HepG2 (cell line): ENCODE data around the gene GRM4. TPM values are rescaled to one million over a fixed set of nuclear protein-coding genes. Genes with fewer than 3 reads are reported as not detected.

Experiments used
- ATAC-seq: fragments of 200-7000 bp; cut with Tn5 transposase; 3 replicates; pipeline ENCODE4 v1.9.1; 2020; ENCODE audit warnings: mild to moderate bottlenecking, moderate library complexity
- BruUV-seq: library from RNA; stranded (reverse); fragments of 400-500 nt; replicated peaks from 2 replicates; lab custom pipeline; 2021; lab: Mats Ljungman, UMichigan
- CTCF ChIA-PET: fragments of 300-600 bp; formaldehyde crosslinking; extraction: SDS; loops from one replicate; lab custom pipeline; 2021; ENCODE audit warnings: low total read pairs, inconsistent platforms, low intra/inter-chr PET ratio; lab: Yijun Ruan, JAX
- POLR2A ChIA-PET: fragments of 350-600 bp; sonication (Branson Sonifier 250); formaldehyde crosslinking; loops from one replicate; lab custom pipeline; 2020; ENCODE audit warnings: antibody characterized with exemption, inconsistent platforms; lab: Yijun Ruan, JAX
- DNase-seq: peaks from one replicate; pipeline ENCODE4 v3.0.0-alpha.2; 2015; ENCODE audit warnings: low spot score
- FAIRE-seq: peaks from 3 replicates; lab custom pipeline; 2011; peaks lifted over from hg19 to GRCh38; lab: Jason Lieb, UNC
- H2AFZ ChIP-seq: one replicate; pipeline ENCODE4 v1.6.1; 2011; ENCODE audit warnings: low read length, inconsistent platforms
- H3K27ac ChIP-seq: fragments of 300-600 bp; 3 replicates; pipeline ENCODE4 v1.8.0; 2011; ENCODE audit warnings: mixed run types, mild to moderate bottlenecking, mixed read lengths, low read length, inconsistent platforms; ENCODE audit not compliant: insufficient read depth; ENCODE audit errors: extremely low read length
- H3K27me3 ChIP-seq, 2 experiments: fragments of 200-600 bp in 1 of 2; 2 replicates in 1 of 2; 3 replicates in 1 of 2; pipeline versions ENCODE4 v1.6.0 to v1.8.0; 2011; ENCODE audit warnings: low read length in 2 of 2, mild to moderate bottlenecking in 2 of 2, moderate library complexity in 2 of 2, inconsistent platforms in 1 of 2; ENCODE audit not compliant: insufficient read depth in 2 of 2, control insufficient read depth in 1 of 2
- H3K36me3 ChIP-seq, 2 experiments: fragments of 200-600 bp in 1 of 2; replicated peaks in 1 of 2; 2 replicates in 1 of 2; 3 replicates in 1 of 2; pipeline versions ENCODE4 v1.5.1 to v1.8.0; 2011; ENCODE audit warnings: low read length in 2 of 2, inconsistent platforms in 1 of 2; ENCODE audit not compliant: insufficient read depth in 2 of 2, control insufficient read depth in 1 of 2
- H3K4me1 ChIP-seq: 2 replicates; pipeline ENCODE4 v1.5.1; 2012; ENCODE audit warnings: low read length, inconsistent platforms; ENCODE audit not compliant: insufficient read depth
- H3K4me2 ChIP-seq: 2 replicates; pipeline ENCODE4 v1.6.0; 2011; ENCODE audit warnings: low read depth, low read length, inconsistent platforms
- H3K4me3 ChIP-seq, 3 experiments: fragments of 200-600 bp in 1 of 3; sonication (generic), shearing (Covaris generic) in 1 of 3; replicated peaks in 1 of 3; 2 replicates each; pipeline ENCODE4 v1.5.1; 2011 to 2016; ENCODE audit warnings: low read length in 3 of 3, inconsistent platforms in 2 of 3, low read depth in 2 of 3, mild to moderate bottlenecking in 2 of 3, control low read depth in 1 of 3, mixed read lengths in 1 of 3; ENCODE audit not compliant: insufficient read depth in 1 of 3
- H3K79me2 ChIP-seq: one replicate; pipeline ENCODE4 v1.6.1; 2011; ENCODE audit warnings: low read length, inconsistent platforms; ENCODE audit not compliant: insufficient read depth
- H3K9ac ChIP-seq: 2 replicates; pipeline ENCODE4 v1.6.0; 2011; ENCODE audit warnings: mild to moderate bottlenecking, low read depth, low read length, inconsistent platforms; ENCODE audit not compliant: insufficient read depth
- H3K9me3 ChIP-seq: 2 replicates; pipeline ENCODE4 v1.5.1; 2012; ENCODE audit warnings: mild to moderate bottlenecking, low read length
- H4K20me1 ChIP-seq: 2 replicates; pipeline ENCODE4 v1.6.0; 2011; ENCODE audit warnings: inconsistent platforms, mild to moderate bottlenecking, low read length, moderate library complexity; ENCODE audit not compliant: insufficient read depth
- ETV5 ChIP-seq: IDR thresholded peaks from 2 replicates; pipeline ENCODE4 v1.6.1; 2018; ENCODE audit warnings: missing biosample characterization, missing genetic modification reagents, inconsistent platforms, borderline replicate concordance
- ETV6 ChIP-seq: sonication (generic); formaldehyde crosslinking; conservative IDR thresholded peaks from 2 replicates; pipeline ENCODE4 v1.4.0; 2020; ENCODE audit warnings: missing genetic modification reagents
- HOXA3 ChIP-seq: sonication (generic); formaldehyde crosslinking; IDR thresholded peaks from 2 replicates; pipeline ENCODE4 v1.5.0; 2020; ENCODE audit warnings: missing genetic modification reagents
- MAFG ChIP-seq: sonication (generic); formaldehyde crosslinking; IDR thresholded peaks from 2 replicates; pipeline ENCODE4 v1.5.1; 2020; ENCODE audit warnings: mild to moderate bottlenecking, missing genetic modification reagents
- MEIS2 ChIP-seq: sonication (generic); formaldehyde crosslinking; IDR thresholded peaks from 2 replicates; pipeline ENCODE4 v1.9.0; 2021; ENCODE audit warnings: mild to moderate bottlenecking, missing genetic modification reagents
- POLR2AphosphoS5 ChIP-seq: IDR thresholded peaks from 2 replicates; pipeline ENCODE4 v1.6.1; 2012; ENCODE audit warnings: low read depth, low read length
- SIX4 ChIP-seq: sonication (generic); formaldehyde crosslinking; IDR thresholded peaks from 2 replicates; pipeline ENCODE4 v1.4.0; 2020; ENCODE audit warnings: missing genetic modification reagents
- ZBTB38 ChIP-seq: sonication (generic); formaldehyde crosslinking; IDR thresholded peaks from 2 replicates; pipeline ENCODE4 v1.5.1; 2020; ENCODE audit warnings: mild to moderate bottlenecking, missing genetic modification reagents
- ZNF12 ChIP-seq: sonication (generic); formaldehyde crosslinking; IDR thresholded peaks from 2 replicates; pipeline ENCODE4 v1.5.0; 2020; ENCODE audit warnings: missing genetic modification reagents
- ZNF766 ChIP-seq: sonication (generic); formaldehyde crosslinking; IDR thresholded peaks from 2 replicates; pipeline ENCODE4 v1.5.0; 2020; ENCODE audit warnings: missing genetic modification reagents, borderline replicate concordance
- ZNF790 ChIP-seq: sonication (generic); formaldehyde crosslinking; IDR thresholded peaks from 2 replicates; pipeline ENCODE4 v1.8.0; 2022; ENCODE audit warnings: missing genetic modification reagents, mild to moderate bottlenecking, borderline replicate concordance
- WGBS: methylation state at CpG from one replicate; pipeline ENCODE4 v1.1.6; 2017; ENCODE audit warnings: low lambda C conversion rate; 5-methylcytosine and 5-hydroxymethylcytosine counted together
- in situ Hi-C: cut with HindIII; loops from 2 replicates; pipeline ENCODE4 v1.10.0; 2017; ENCODE audit warnings: low pct_unique_long_range_greater_than_20kb; ENCODE audit not compliant: extremely low pct_ligation_motif_present
- intact Hi-C: fragments of 100-400 bp; cut with micrococcal nuclease; formaldehyde crosslinking; loops from one replicate; pipeline ENCODE4 v1.10.0; 2022; ENCODE audit not compliant: unreplicated experiment
- polyA plus RNA-seq, 8 experiments: library from polyadenylated mRNA; depleted of rRNA in 3 of 8; stranded (reverse) in 7 of 8; unstranded in 1 of 8; fragments of >200 nt; fragmentation: Illumina TruSeq in 4 of 8; extraction: Trizol in 4 of 8; gene quantifications; 2 replicates each; pipeline versions ENCODE4 v1.2.1 to v1.2.3, GENCODE V29; 2011 to 2016; ENCODE audit warnings: low read depth in 4 of 8, missing spikeins in 1 of 8, mixed read lengths in 1 of 8; ENCODE audit not compliant: insufficient read depth in 1 of 8
- total RNA-seq, 5 experiments: library from RNA; depleted of rRNA; stranded (reverse); fragments of >200 nt; fragmentation: Illumina TruSeq; extraction: Trizol; gene quantifications; 2 replicates each; pipeline ENCODE4 v1.2.3, GENCODE V29; 2016; ENCODE audit warnings: low read depth in 1 of 5
- TF ChIP-seq, protein P1 (sequence below): sonication (generic); formaldehyde crosslinking; IDR thresholded peaks from 2 replicates; pipeline ENCODE4 v1.8.0; 2022; ENCODE audit warnings: low read depth, missing genetic modification reagents

GRM4 gene
- total and polyA plus RNA-seq, 2 of the 13 experiments (the other 11 are each of a cell fraction or from before 2014, with no cell fraction given): not detected

DNA sequence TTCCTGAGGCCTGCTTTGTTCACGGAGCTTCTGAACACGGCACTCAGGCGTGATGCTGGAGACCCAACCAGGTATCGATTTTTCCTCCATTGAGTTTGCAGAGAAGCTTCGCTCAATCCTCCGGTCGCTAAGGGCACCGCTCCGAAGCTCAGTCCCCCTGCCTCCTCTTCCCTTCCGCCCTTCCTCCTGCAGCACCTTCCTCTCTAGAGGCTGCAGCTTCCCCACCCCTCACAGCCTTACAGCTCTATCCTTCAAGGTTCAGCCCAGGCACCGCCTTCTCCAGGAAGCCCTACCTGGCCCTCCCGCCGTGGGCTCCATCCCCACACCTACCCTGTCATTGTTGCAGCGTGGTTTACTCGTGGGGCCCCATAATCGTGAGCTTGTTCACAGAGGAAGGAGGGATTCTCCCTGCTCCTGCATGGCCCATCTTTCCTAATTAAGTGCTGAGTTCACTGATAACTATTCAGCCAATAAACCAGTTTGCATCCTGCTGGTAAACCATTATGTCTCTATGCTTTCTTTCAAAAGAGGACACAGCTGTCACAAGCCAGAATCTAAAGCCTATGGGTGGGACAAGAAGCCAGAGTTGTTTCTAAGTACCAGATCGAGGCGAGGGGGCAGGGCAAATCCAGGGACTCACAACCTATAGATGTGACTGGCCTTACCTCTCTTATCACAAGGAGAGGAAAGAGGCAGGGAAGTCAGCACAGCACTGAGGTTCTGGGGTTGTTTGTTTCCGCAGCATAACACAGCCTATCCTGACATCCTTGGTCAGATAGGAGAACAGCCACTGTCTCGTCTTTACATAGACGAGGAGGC lies 152.0 kb downstream of the GRM4 start:
- no peaks in the 10 kb centered on the region for H3K36me3 ChIP-seq
- TF ChIP-seq POLR2AphosphoS5 (no peak), HOXA3 (no peak), ETV5 (CRISPR knock-in tag) (no peak), ETV6 (no peak), MEIS2 (CRISPR knock-in tag) (no peak), ZNF766 (CRISPR knock-in tag) (no peak), ZNF12 (CRISPR knock-in tag) (peak; percentile 94)
- TF ChIP-seq, all 625 proteins: peak for 1
- no peak for FAIRE-seq
- no peak for DNase-seq
- WGBS: 67% methylated on average over 21 of the region's 21 CpGs
- Histone ChIP-seq H3K4me2 (no peak overlapping the region), H3K4me3 (no peak overlapping the region), H3K4me1 (peaks cover 23% of the 10 kb centered on the region), H3K27ac (no peak overlapping the region), H2AFZ (no peak overlapping the region), H4K20me1 (peaks cover 2% of the 10 kb centered on the region; the same call in 1 of the 2 replicates), H3K9ac (no peak overlapping the region), H3K27me3 (peaks cover 6 to 61% of the 10 kb centered on the region in 2 experiments; a peak in 4 of 5 replicates), H3K79me2 (no peaks in the 10 kb centered on the region), H3K9me3 (no peaks in the 10 kb centered on the region)
- no peak for ATAC-seq
- intact Hi-C loops (no loop called here), in situ Hi-C loops (no loop called here)
- ChIA-PET POLR2A (no interaction called here), CTCF (no interaction called here)
- no TSS peak for BruUV-seq

DNA sequence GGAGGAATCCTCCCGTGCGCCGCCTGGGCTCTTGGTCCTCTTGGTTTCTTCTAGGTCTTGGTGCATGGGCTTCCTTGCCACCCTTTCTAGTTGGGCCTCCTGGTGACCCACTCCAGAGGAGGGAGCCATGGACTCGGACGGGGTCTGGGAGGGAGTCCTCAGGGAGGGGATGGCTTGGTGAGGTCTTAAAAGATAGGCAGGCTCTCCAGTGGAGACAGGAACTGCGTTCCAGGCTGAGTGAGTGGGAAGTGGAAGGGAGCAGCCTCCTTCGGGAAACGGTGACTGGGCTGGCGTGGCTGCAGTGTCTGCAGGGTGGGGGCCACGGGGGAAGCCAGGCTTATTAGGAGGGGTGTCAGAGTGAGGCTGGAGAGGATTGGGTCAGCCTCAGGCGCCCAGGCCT lies 152.8 kb downstream of the GRM4 start:
- FAIRE-seq: no peak
- TF ChIP-seq ZNF790 (CRISPR knock-in tag) (no peak), ZBTB38 (CRISPR knock-in tag) (no peak), MAFG (CRISPR knock-in tag) (no peak), SIX4 (CRISPR knock-in tag) (no peak)
- TF ChIP-seq, protein P1, sequence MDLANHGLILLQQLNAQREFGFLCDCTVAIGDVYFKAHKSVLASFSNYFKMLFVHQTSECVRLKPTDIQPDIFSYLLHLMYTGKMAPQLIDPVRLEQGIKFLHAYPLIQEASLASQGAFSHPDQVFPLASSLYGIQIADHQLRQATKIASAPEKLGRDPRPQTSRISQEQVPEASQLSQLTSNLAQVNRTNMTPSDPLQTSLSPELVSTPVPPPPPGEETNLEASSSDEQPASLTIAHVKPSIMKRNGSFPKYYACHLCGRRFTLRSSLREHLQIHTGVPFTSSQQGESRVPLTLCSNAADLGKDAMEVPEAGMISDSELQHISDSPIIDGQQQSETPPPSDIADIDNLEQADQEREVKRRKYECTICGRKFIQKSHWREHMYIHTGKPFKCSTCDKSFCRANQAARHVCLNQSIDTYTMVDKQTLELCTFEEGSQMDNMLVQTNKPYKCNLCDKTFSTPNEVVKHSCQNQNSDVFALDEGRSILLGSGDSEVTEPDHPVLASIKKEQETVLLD (CRISPR knock-in tag): no peak
- peaks cover 7% of the 10 kb centered on the region; the same call in 1 of the 2 replicates for H4K20me1 ChIP-seq
- intact Hi-C loops: no loop called here
- ATAC-seq: no peak
- no peak overlapping the region for H3K4me2 ChIP-seq
- H3K36me3 ChIP-seq: no peaks in the 10 kb centered on the region
- H3K9me3 ChIP-seq: no peaks in the 10 kb centered on the region
- peaks cover 6 to 65% of the 10 kb centered on the region in 2 experiments; a peak in 4 of 5 replicates for H3K27me3 ChIP-seq
- in situ Hi-C loops: no loop called here
- no peak for DNase-seq
- no peak overlapping the region for H3K9ac ChIP-seq
- H3K27ac ChIP-seq: no peak overlapping the region
- CTCF ChIA-PET: no interaction called here
- no peaks in the 10 kb centered on the region for H3K79me2 ChIP-seq
- POLR2A ChIA-PET: no interaction called here
- WGBS: 54% methylated on average over 11 of the region's 11 CpGs
- no peak overlapping the region for H2AFZ ChIP-seq
- no peak overlapping the region for H3K4me3 ChIP-seq
- no TSS peak for BruUV-seq
- peaks cover 30% of the 10 kb centered on the region for H3K4me1 ChIP-seq
